ENCODE measurements around the gene ADAMTSL5. TPM values are rescaled to one million over a fixed set of nuclear protein-coding genes. Genes with fewer than 3 reads are reported as not detected.

ADAMTSL5 gene
- total RNA-seq, 4 donors from 2014 or later, result 0.27 to 5.1 (median 2.5) TPM

- TF ChIP-seq, protein P1, sequence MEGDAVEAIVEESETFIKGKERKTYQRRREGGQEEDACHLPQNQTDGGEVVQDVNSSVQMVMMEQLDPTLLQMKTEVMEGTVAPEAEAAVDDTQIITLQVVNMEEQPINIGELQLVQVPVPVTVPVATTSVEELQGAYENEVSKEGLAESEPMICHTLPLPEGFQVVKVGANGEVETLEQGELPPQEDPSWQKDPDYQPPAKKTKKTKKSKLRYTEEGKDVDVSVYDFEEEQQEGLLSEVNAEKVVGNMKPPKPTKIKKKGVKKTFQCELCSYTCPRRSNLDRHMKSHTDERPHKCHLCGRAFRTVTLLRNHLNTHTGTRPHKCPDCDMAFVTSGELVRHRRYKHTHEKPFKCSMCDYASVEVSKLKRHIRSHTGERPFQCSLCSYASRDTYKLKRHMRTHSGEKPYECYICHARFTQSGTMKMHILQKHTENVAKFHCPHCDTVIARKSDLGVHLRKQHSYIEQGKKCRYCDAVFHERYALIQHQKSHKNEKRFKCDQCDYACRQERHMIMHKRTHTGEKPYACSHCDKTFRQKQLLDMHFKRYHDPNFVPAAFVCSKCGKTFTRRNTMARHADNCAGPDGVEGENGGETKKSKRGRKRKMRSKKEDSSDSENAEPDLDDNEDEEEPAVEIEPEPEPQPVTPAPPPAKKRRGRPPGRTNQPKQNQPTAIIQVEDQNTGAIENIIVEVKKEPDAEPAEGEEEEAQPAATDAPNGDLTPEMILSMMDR (IDR thresholded peaks at IDR 0.05), result no peak
- TF ChIP-seq POLR2A (IDR thresholded peaks at IDR 0.05), result no peak
- Histone ChIP-seq H3K4me1 (peaks cover 29 to 58% of the 10 kb centered on the region in 2 donors), H3K9me3 (no peaks in the 10 kb centered on the region), H3K36me3 (no peaks in the 10 kb centered on the region), H3K4me3 (replicated peaks in 1 of 3) (no peak overlapping the region), H3K27me3 (peaks cover 51% of the 10 kb centered on the region), H3K27ac (no peak overlapping the region)
- DNase-seq, result no peak
- 30% methylated on average over 2 of the region's 92 CpGs; no CpG with 5 or more reads in 1 of the 2 donors for WGBS, 2 donors
- intact Hi-C loops (cut with DNase I), result no loop called here
Measured at GRCh38 chr19:1467490-1468273, 45.1 kb downstream of the ADAMTSL5 start.

DNA sequence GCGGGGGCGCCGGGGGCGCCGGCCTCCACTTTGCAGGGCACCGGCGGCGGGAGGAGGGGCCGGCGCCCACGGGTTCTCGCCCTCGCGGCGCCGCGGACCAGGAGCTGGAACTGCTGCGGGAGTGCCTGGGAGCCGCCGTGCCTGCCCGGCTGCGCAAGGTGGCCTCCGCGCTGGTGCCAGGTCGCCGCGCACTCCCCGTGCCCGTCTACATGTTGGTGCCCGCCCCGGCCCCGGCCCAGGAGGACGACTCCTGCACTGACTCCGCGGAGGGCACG, 45.7 kb downstream of the ADAMTSL5 start:
- Histone ChIP-seq H3K36me3 (no peaks in the 10 kb centered on the region), H3K9me3 (no peaks in the 10 kb centered on the region), H3K4me3 (replicated peaks in 1 of 3) (no peak overlapping the region), H3K27me3 (peaks cover 51% of the 10 kb centered on the region), H3K4me1 (peaks cover 29 to 58% of the 10 kb centered on the region in 2 donors), H3K27ac (no peak overlapping the region)
- intact Hi-C loops (cut with DNase I), result no loop called here
- DNase-seq, result no peak
- WGBS, 2 donors, result no CpG with 5 or more reads among the region's 36 CpGs
- TF ChIP-seq, protein P1 (IDR thresholded peaks at IDR 0.05), result no peak
- no peak for TF ChIP-seq POLR2A (IDR thresholded peaks at IDR 0.05)

- H3K36me3 ChIP-seq, result no peaks in the 10 kb centered on the region
- no peak overlapping the region for H3K27ac ChIP-seq
- no peak for DNase-seq
- 25 to 40% methylated on average over 4 to 8 of the region's 70 CpGs for WGBS, 2 donors
- TF ChIP-seq, protein P1 (IDR thresholded peaks at IDR 0.05), result no peak
- TF ChIP-seq POLR2A (IDR thresholded peaks at IDR 0.05), result no peak
- intact Hi-C loops (cut with DNase I), result no loop called here
- H3K27me3 ChIP-seq, result peaks cover 47% of the 10 kb centered on the region
- no peaks in the 10 kb centered on the region for H3K9me3 ChIP-seq
- H3K4me1 ChIP-seq, result peaks cover 29 to 55% of the 10 kb centered on the region in 2 donors
- no peak overlapping the region for H3K4me3 ChIP-seq (replicated peaks in 1 of 3)
Measured at GRCh38 chr19:1466461-1467214, 46.2 kb downstream of the ADAMTSL5 start.

DNA sequence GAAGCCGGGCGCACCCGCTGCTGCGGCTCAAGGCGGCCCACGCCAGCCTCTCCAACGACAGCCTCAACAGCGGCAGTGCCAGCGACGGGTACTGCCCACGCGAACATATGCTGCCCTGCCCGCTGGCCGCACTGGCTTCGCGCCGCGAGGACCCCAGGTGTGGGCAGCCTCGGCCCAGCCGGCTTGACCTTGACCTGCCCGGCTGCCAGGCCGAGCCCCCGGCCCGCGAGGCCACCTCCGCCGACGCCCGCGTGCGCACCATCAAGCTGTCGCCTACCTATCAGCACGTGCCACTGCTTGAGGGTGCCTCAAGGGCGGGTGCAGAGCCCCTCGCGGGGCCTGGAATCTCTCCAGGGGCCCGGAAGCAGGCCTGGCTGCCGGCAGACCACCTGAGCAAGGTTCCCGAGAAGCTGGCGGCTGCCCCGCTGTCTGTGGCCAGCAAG, 46.8 kb downstream of the ADAMTSL5 start:
- Histone ChIP-seq H3K4me1 (peaks cover 26 to 49% of the 10 kb centered on the region in 2 donors), H3K27ac (no peak overlapping the region), H3K36me3 (no peaks in the 10 kb centered on the region), H3K9me3 (no peaks in the 10 kb centered on the region), H3K27me3 (peaks cover 43% of the 10 kb centered on the region), H3K4me3 (replicated peaks in 1 of 3) (no peak overlapping the region)
- 31% methylated on average over 7 of the region's 41 CpGs; no CpG with 5 or more reads in 1 of the 2 donors for WGBS, 2 donors
- intact Hi-C loops (cut with DNase I), result no loop called here
- no peak for DNase-seq
- TF ChIP-seq, protein P1 (IDR thresholded peaks at IDR 0.05), result no peak
- TF ChIP-seq POLR2A (IDR thresholded peaks at IDR 0.05), result no peak
